NCI-H2029 treated with DMSO at 0.1 percent for 48 hours (cell line): Measurements from ENCODE around the gene PLEKHG4.

Experiments
- DNase-seq: peaks from one replicate; lab custom pipeline; 2025; lab: John Stamatoyannopoulos, UW

Gene PLEKHG4, protein sequence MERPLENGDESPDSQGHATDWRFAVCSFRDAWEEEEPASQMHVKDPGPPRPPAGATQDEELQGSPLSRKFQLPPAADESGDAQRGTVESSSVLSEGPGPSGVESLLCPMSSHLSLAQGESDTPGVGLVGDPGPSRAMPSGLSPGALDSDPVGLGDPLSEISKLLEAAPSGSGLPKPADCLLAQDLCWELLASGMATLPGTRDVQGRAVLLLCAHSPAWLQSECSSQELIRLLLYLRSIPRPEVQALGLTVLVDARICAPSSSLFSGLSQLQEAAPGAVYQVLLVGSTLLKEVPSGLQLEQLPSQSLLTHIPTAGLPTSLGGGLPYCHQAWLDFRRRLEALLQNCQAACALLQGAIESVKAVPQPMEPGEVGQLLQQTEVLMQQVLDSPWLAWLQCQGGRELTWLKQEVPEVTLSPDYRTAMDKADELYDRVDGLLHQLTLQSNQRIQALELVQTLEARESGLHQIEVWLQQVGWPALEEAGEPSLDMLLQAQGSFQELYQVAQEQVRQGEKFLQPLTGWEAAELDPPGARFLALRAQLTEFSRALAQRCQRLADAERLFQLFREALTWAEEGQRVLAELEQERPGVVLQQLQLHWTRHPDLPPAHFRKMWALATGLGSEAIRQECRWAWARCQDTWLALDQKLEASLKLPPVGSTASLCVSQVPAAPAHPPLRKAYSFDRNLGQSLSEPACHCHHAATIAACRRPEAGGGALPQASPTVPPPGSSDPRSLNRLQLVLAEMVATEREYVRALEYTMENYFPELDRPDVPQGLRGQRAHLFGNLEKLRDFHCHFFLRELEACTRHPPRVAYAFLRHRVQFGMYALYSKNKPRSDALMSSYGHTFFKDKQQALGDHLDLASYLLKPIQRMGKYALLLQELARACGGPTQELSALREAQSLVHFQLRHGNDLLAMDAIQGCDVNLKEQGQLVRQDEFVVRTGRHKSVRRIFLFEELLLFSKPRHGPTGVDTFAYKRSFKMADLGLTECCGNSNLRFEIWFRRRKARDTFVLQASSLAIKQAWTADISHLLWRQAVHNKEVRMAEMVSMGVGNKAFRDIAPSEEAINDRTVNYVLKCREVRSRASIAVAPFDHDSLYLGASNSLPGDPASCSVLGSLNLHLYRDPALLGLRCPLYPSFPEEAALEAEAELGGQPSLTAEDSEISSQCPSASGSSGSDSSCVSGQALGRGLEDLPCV

DNA sequence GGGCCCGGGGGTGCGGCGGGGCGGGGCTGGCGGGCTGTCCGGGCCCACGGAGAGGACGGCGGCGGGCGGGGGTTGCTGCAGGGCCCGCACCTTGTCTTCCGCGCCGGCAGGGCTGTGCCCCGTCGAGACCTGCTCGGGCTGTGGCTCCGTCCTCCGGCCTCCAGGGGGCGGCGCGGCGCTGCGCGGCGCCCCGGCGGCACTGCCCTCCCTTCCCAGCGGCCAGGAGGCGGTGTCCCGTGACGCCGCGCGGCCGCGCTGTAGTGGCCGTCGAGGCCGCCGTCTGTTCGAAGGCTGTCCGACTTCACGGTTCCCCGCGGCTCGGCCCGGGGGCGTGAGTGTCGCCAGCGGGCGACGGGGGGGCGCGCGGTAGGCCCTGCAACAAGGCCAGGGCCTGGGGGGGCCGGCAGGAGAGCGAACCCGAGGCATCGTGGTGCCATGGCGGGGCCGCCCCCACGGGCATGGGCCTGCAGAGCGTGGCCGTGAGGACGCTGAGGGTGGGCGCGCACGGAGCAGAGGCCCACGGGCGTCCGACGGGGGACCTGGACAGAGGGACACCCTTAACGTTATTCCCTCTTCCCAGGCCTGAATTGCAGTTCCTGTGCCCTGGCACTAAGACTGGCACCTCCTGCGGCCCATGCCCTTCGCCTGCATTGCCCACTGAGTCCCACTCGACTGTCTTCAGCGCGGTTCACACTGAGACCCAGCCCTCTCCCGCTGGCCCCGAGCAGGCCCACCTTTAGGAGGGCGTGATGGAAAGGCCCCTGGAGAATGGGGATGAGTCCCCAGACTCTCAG is at the start of gene PLEKHG4:
TSS of gene PLEKHG4 (plus strand) at position 237 of the 794 bp plus-strand sequence. CDS start at position 750, 513 bp downstream.
- no peak for DNase-seq

DNA sequence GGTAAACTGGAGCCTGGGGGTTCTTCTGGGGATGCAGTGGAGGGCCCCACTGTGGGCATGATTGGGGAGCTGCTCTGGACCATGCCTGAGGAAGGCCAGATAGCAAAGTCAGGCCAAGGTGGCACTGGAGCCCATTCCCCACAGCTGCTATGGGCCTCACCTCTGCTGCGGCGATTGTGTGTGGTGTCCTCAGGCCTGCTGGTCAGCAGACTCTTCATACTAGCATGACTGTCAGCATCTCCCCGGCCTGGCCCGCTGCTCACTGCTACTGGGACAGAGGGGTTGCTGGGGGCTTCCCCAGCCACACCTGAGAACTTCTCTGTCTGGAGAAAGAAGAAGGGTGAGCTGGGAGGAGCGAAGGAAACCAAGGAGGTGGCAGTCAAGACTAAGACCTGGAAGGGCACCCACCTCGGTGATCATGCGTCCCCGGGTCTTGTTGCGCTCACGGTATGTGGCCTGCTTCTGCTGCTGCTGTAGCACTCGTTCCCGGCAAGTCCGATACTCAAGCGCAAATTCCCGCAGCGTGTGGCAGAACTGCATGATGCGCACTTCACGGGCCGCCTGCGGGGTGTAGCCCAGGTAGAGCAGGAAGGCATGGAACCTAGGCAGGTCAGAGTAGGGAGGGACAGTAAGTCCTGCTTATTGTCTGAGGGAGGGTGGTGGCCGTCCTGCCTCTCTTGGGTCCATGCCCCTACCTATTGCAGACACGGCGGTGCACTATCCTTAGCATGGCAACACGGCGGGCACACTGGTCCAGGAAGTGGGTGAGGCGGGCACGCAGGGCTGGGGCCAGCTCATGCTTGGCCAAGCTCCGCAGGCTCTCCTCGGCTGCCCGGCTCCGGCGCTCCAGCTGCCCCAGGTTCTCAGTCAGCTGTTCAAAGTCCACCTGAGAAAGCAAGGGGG is 49.2 kb upstream of the PLEKHG4 start:
- DNase-seq = no peak

DNA sequence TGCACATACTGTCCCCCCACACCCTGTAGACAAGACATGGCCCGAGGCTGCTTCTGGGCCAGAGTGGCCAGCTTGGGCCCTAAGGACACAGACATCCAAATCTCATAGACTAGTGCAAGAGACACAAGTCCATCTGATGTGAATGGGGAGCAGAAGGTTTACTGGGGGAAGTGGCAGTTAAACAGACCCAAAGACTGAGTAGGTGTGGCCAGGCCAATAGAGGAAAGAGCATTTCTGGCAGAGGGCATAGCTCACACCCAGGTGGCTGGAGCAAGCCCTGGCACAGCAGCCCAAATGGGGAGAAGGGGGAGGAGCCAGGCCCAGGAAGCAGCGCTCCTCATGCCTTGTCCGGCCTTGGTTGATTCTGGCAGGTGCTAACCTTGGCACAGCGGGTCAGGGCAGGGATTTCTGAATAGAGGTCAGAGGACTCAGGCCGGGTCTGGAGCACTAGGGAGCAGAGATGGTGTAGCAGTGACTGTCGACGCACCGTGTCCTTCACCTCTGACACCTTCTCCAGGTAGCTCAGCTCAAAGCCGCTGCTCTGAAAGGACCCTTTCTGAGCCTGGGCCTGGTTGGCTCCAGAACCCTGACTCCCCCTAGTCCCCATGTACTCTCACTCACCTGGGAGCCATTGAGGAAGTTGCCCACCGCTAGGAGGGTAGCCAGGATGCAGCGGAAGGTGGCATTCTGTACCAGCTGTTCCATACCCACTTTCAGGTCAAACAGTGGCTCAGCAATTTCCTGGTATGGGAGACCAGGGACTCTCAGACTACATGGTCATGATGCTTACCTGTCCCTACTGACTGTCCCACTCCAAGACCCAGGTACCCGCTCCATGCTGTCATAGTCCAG is 48.3 kb upstream of the PLEKHG4 start:
- no peak for DNase-seq

DNA sequence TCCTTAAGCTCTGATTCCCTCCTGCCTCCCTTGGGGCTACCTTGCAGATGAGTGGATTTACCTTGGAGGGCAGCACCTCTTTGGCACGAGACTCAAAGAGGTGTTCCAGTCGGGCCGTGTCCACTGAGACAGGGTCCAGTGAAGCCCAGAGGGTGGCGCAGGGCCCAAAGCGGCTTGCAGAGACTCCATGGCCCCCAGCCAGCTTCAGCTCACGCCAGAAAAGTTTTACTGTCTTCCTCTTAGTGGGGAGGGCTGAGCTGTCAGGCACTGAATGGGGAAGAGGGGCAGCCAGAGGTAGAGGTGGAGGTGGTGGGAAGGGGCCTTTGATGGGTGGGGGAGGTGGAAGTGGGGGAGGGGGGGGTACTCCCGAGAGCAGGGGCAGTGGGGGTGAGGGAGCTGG is 45.7 kb upstream of the PLEKHG4 start:
- no peak for DNase-seq

DNA sequence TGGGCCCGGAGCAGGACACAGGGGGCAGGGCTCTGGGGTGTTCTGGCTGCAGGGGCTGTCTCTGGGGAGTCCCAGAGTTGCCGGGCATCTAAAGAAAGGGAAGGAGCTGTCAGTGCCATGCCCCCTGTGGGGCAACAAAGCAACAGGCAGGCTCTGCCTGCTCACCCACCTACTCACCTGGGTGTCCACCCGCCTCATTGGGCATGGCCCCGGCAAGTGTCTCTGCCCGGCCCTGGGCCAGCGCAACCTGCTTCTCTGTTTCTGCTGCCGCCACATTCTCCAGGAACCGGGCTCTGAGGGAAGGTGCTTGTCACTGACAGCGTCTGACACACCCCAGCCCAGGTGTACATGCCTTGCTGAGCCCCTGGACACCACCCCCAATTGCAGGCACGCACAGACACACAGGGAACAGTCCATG is 45.1 kb upstream of the PLEKHG4 start:
- no peak for DNase-seq

DNA sequence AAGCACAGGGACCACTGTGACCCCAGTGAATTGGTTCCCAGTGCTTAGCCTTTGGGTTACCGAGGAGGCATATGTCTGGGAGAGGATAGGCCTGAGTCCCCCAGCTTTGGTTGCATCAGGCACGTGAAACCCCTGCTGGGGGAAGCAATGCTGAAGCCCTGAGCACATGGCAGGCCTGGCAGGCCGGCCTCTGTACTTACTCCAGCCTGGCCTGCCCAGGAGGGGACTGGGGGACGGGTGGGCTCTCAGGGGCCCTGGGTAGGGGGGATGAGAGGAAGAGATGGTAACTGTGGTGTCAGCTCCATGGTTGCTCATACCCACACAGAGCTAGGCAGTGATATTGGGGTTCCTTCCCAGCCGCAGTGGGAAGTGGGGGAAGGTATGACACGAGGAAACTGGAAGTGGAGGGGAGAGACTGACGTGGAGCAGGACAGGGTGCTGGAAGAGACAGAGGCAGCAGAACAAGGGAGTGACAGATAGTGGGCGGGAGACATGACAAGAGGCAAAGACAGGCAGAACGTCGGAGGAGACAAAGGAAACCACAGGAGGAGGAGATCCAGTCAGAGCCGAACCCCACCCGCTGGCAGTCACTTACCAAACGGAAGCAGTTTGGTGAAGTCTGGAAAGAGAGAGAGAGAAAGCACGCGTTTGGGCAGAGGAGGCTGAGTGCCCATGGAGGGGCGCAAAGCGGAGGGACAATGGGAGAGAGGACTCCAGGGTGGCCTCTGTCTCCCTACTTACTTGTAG is 43.3 kb upstream of the PLEKHG4 start:
- no peak for DNase-seq

DNA sequence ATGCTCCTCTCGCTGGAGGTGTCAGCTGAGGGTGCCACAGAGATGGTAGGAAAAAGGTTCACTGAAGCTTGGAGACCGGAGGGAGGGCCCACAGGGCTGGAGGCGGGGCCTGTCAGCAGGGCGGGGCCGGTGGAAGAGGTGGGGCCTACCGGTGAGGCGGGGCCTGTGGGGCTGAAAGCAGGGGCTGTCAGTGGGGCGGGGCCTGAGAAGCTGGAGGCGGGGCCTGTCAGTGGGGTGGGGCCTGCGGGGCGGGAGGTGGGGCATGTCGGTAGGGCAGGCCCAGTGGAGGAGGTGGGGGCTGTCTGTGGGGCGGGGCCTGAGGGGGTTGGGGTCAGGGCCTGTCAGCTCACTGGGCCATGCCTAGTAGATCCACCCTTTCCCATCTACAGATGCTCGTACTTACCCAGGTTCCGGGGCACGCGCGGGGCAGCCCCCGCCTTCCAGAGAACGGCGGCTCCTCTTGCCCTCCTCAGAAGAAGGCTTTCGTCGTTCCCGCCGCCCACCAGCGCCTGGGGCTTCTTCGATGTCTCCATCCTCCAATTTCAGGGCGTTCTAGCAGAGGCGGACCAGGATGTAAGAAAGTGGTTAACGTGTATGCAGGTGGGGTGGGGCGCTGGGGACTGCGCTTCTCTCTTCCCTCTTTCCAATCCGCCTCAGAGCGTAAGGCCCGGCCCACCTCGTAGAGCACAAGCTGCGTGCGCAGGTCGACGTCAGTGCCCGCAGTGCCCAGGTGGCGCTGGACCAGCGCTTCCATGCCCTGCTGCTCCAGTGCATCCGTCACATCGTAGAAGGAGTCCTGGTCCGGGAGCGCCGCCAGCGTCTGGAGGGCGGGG is 42.6 kb upstream of the PLEKHG4 start:
- DNase-seq = no peak

DNA sequence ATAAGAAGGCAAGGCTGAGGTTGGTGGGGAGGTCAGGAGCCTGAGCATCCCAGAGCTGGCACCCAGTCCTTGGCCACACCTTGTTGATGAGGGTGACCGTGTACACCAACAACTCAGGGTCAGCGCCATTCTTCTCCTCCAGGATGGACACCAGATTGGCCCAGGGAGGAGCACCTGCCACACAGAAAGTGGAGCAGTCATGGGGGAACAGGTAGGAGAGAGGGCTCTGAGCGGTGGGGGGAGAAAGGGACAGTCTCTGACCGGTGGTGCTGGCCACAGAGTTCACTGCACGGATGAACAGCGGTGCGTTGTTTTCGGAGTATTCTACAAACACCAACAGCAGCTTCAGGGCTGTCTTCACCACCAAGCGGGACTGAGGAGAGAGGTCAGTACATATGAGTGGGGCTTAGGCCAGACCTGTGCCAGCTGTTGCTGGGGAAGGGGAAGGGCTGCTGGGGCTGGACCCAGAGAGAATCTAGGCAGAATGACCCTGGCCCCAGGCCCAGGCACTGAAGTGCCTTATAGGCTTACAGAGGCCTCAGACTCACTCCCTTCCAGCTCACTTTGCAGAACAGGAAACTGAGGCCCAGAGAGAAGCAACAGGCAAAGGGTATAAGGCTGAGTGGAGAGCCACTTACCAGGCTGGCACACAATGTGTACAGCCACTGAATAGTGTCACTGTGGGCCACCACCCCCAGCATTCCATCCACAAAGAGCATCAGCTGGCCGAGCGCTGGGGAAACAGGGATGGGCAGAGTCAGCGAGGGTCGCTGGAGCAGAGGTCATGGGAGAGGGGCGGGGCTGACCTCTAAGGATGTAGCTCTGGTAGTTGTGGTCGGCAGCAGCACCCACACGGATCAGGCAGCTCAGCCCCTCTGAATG is 41.7 kb upstream of the PLEKHG4 start:
- no peak for DNase-seq

DNA sequence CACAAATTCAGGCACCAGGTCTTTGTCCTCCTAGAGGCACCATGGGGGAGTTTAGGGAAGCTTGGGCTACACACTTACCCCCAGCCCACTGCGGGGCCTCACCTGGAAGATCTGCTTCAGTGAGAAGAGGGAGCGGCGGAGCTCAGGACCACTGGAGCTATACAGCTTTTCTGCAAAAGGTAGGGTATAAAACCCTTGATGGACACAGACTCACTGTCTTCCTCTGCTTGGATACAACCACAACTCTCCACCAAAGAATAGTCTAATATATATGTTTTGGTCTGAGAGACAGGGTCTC is 41.1 kb upstream of the PLEKHG4 start:
- no peak for DNase-seq

DNA sequence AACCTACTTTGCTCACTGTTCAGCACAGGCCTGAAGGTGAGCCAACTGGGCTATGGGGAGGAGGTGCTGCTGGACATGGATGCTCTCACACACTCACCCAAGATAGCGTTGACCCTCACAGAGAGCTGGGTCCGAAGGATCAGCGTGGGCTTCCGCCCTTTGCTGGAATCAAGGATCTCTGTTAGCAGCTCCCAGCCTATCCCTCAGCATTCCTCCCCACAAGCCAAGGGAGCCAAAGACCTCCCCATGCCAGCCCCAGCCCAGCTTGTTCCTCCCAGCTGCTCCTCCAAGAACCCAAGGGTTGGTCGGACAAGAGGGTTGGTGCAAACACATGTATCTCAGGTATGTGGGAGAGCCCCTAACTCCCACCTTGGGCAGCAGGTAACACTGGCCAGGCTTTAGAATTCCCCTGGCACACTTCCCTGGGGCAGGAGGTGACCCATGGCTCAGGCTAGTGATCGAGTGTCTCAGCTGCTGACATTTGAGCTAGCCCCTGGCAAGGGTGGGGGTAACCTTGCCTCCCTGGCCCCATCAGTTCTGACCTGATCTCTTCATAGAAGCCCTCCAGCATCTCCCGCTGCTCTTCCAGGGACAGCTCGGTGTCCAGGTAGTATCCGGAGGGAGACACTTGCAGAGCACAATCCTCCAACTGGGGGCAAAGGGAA is 40.4 kb upstream of the PLEKHG4 start:
- no peak for DNase-seq

DNA sequence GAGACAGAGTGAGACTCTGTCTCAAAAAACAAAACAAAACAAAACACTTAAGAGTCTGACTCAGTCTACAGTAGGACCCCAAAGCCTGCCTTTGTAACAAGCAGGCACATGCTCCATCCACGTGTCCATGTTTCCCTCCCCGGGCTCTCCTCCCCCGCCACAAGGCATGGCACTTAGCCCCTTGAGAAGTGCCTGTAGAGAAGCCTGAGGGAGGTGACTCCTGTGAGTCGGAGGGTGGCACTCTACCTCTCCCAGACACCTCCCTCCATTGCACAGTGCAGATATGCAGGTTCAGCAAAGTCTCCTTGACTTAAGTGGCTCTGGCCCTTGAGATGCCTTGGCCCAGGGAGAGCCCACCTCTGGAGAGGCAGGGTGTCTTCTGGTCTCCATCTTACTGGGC is 38.8 kb upstream of the PLEKHG4 start:
- DNase-seq = no peak

DNA sequence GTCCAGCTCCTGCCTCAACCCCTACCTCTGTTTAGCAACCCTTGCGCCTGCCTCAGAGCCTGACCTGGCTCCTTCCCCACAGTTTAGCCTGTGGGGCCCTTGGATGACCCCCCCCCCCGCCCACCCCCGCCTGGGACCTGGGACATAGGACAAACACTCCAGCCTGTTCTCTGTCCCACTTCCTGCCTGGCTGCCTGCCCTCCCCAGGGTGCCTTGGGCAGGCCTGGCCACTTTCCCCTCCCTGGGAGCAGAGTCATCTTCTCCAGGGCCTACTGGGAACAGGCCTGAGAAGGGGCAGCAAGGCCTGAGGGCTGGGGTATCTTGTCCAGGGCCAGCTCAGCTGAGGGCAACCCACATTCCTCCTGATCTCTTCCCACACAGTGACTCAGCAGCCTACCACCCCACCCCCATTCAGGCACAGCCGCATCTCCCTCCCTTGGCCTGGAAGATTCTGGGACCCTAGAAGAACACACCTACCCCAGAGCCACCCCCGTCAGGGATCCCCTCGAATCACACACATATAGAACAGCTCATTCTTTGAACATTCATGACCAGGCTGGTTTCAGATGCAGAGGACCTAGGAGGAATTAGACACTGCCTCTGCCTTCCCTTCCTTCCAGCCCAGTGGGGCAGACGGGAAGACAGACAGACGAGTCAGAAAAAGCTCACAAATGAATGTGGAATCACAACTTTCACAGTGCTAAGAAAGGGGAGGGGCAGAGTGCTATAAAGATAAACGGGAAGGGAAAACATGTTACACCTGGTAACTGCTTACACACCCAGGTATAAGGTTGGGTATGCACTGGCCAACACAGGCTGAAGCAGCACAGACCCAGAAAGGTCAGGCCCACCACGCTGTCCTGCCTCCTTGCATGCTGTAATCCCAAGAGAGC is 38.1 kb upstream of the PLEKHG4 start:
- no peak for DNase-seq

DNA sequence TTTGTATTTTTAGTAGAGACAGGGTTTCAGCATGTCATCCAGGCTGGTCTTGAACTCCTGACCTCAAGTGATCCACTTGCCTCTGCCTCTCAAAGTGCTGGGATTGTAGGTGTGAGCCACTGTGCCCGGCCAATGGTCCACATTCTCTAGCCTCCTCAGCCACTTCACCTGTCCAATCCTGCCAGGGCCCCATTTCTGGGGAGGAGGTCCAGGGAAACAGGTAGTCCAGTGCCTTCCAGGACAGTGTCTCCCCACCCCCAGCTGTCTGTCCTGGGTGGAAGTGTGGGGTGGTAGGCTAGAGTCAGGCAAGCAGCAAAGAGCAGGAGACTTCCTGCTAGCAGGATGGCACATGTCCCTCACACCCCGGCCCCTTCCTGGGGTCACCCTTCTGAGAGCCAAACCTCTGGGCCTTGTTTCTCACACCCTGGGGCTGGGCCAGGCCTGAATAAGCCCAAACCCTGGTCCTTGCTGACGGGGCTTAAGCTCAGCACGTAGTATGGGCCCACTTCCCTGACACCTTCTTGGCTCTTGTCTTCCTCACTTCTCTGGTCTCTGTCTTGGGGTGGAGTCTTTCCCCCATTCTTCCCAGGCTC is 37.1 kb upstream of the PLEKHG4 start:
- no peak for DNase-seq

DNA sequence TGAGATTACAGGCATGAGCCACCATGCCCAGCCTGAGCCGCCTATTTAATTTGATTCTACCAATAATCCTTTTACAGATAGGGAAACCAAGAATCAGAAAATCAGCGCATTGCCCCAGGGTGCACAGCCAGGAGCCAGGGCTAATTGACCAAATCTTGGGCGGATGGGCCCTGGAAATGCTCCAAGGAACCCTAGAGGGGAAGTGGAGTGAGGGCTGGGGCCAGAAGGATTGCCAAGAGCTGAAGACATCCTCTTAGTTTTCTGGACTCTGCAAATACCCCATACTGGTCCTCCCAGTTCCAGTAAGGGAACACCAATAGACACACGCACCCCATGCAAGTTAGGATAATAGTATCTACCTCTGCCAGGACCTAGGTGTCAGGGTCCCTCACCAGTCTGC is 35.9 kb upstream of the PLEKHG4 start:
- DNase-seq = no peak
